OCI-LY7 (cell line): ENCODE measurements around the gene TBX2. TPM values are rescaled to one million over a fixed set of nuclear protein-coding genes. Genes with fewer than 3 reads are reported as not detected.

Experiments used
- BruUV-seq: library from RNA; stranded (reverse); fragments of 400-500 nt; replicated peaks from 2 replicates; lab custom pipeline; 2021; lab: Mats Ljungman, UMichigan
- CTCF ChIA-PET: fragments of 300-600 bp; sonication (Branson Sonifier 250); formaldehyde crosslinking; loops from one replicate; lab custom pipeline; 2022; ENCODE audit warnings: antibody characterized with exemption; ENCODE audit not compliant: unreplicated experiment; lab: Charles Lee
- POLR2A ChIA-PET: fragments of 300-600 bp; sonication (Branson Sonifier 250); formaldehyde crosslinking; loops from one replicate; lab custom pipeline; 2022; ENCODE audit warnings: antibody characterized with exemption; lab: Charles Lee
- DNase-seq: peaks from one replicate; pipeline ENCODE4 v3.0.0-alpha.2; 2015; ENCODE audit warnings: low spot score
- H2AFZ ChIP-seq: fragments of 200-600 bp; sonication (generic), shearing (Covaris generic); 2 replicates; pipeline ENCODE4 v1.6.1; 2014; ENCODE audit warnings: mild to moderate bottlenecking, antibody characterized with exemption, low read length, moderate library complexity
- H3K27ac ChIP-seq: fragments of 200-600 bp; sonication (generic); 2 replicates; pipeline ENCODE4 v1.5.1; 2014; ENCODE audit warnings: mixed run types, low read depth, mild to moderate bottlenecking, moderate library complexity, low read length, inconsistent platforms; ENCODE audit not compliant: poor library complexity, severe bottlenecking
- H3K36me3 ChIP-seq: fragments of 200-600 bp; sonication (generic); 2 replicates; pipeline ENCODE4 v1.6.1; 2014; ENCODE audit warnings: mild to moderate bottlenecking, antibody characterized with exemption, low read length, moderate library complexity, mixed read lengths; ENCODE audit not compliant: insufficient read depth
- H3K4me1 ChIP-seq: fragments of 200-600 bp; sonication (generic); 2 replicates; pipeline ENCODE4 v1.5.1; 2014; ENCODE audit warnings: mild to moderate bottlenecking, low read length; ENCODE audit not compliant: insufficient read depth, poor library complexity, severe bottlenecking
- H3K4me2 ChIP-seq: fragments of 200-600 bp; sonication (generic); 2 replicates; pipeline ENCODE4 v1.6.1; 2014; ENCODE audit warnings: mild to moderate bottlenecking, low read length
- H3K4me3 ChIP-seq: fragments of 200-600 bp; sonication (generic); 2 replicates; pipeline ENCODE4 v1.5.1; 2014; ENCODE audit warnings: mild to moderate bottlenecking, low read depth, low read length; ENCODE audit not compliant: poor library complexity, severe bottlenecking
- H3K79me2 ChIP-seq: fragments of 200-600 bp; sonication (generic); 2 replicates; pipeline ENCODE4 v1.6.1; 2016; ENCODE audit warnings: low read depth, mild to moderate bottlenecking, low read length, moderate library complexity, mixed read lengths; ENCODE audit not compliant: insufficient read depth
- H3K9me2 ChIP-seq: fragments of 200-600 bp; sonication (generic); 2 replicates; pipeline ENCODE4 v1.6.1; 2016; ENCODE audit warnings: mild to moderate bottlenecking, low read length, mixed read lengths; ENCODE audit not compliant: insufficient read depth
- H3K9me3 ChIP-seq: fragments of 200-600 bp; sonication (generic); 2 replicates; pipeline ENCODE4 v1.6.1; 2014; ENCODE audit warnings: mild to moderate bottlenecking, mixed run types, low read length, mixed read lengths
- H4K20me1 ChIP-seq: fragments of 200-600 bp; sonication (generic); 2 replicates; pipeline ENCODE4 v1.6.1; 2014; ENCODE audit warnings: mild to moderate bottlenecking, antibody characterized with exemption, low read length, moderate library complexity, mixed read lengths; ENCODE audit not compliant: insufficient read depth
- CTCF ChIP-seq: fragments of 200-600 bp; sonication (generic); conservative IDR thresholded peaks from 2 replicates; pipeline ENCODE4 v1.5.1; 2014; ENCODE audit warnings: mild to moderate bottlenecking, antibody characterized with exemption, low read length, moderate library complexity, mixed read lengths
- EZH2phosphoT487 ChIP-seq: fragments of 200-600 bp; sonication (generic); IDR thresholded peaks from 2 replicates; pipeline ENCODE4 v1.6.1; 2018; ENCODE audit warnings: low read depth, borderline replicate concordance, mild to moderate bottlenecking, mixed run types, antibody characterized with exemption, low read length, moderate library complexity, mixed read lengths
- intact Hi-C: fragments of 100-400 bp; cut with micrococcal nuclease; formaldehyde crosslinking; loops from one replicate; pipeline ENCODE4 v1.10.0; 2022; ENCODE audit not compliant: unreplicated experiment
- total RNA-seq, 2 experiments: library from RNA; depleted of rRNA in 1 of 2; stranded (reverse); fragments of >200 nt in 1 of 2; shearing (Covaris generic) in 1 of 2; gene quantifications; 2 replicates each; pipeline ENCODE4 v1.2.3, GENCODE V29; 2014 to 2022

The TBX2 gene
- total RNA-seq, 2 experiments from 2014 or later, result not detected

GRCh38 chr17:61382796-61383688 lies 16.6 kb upstream of the TBX2 start:
- Histone ChIP-seq H3K9me2 (no peaks in the 10 kb centered on the region), H3K4me3 (no peak overlapping the region), H3K9me3 (no peaks in the 10 kb centered on the region), H3K79me2 (no peaks in the 10 kb centered on the region), H4K20me1 (no peaks in the 10 kb centered on the region), H3K4me1 (no peaks in the 10 kb centered on the region), H3K4me2 (no peak overlapping the region), H3K36me3 (no peaks in the 10 kb centered on the region), H2AFZ (no peak overlapping the region), H3K27ac (no peak overlapping the region)
- intact Hi-C loops, result no loop called here
- TF ChIP-seq CTCF (no peak), EZH2phosphoT487 (no peak)
- ChIA-PET CTCF (no interaction called here), POLR2A (no interaction called here)
- DNase-seq, result no peak
- BruUV-seq, result no TSS peak

- Histone ChIP-seq H4K20me1 (no peaks in the 10 kb centered on the region), H3K36me3 (no peaks in the 10 kb centered on the region), H3K4me2 (no peak overlapping the region), H2AFZ (no peak overlapping the region), H3K4me3 (no peak overlapping the region), H3K9me3 (no peaks in the 10 kb centered on the region), H3K4me1 (no peaks in the 10 kb centered on the region), H3K27ac (no peak overlapping the region), H3K79me2 (no peaks in the 10 kb centered on the region), H3K9me2 (no peaks in the 10 kb centered on the region)
- POLR2A ChIA-PET, result interaction anchor here (0.6 kb wide), 1 partner anchor 65 kb away, joined by 3 read pairs; no protein-coding TSS in a partner anchor
- DNase-seq, result no peak
- CTCF ChIA-PET, result no interaction called here
- intact Hi-C loops, result no loop called here
- no TSS peak for BruUV-seq
- TF ChIP-seq EZH2phosphoT487 (no peak), CTCF (no peak)
Observed at GRCh38 chr17:61383689-61384201, 15.9 kb upstream of the TBX2 start.

GRCh38 chr17:61384354-61384691 lies 15.3 kb upstream of the TBX2 start:
- no peak for TF ChIP-seq EZH2phosphoT487
- Histone ChIP-seq H3K4me2 (no peak overlapping the region), H4K20me1 (no peaks in the 10 kb centered on the region), H3K27ac (no peak overlapping the region), H3K79me2 (no peaks in the 10 kb centered on the region), H3K4me1 (no peaks in the 10 kb centered on the region), H2AFZ (no peak overlapping the region), H3K9me3 (no peaks in the 10 kb centered on the region), H3K9me2 (no peaks in the 10 kb centered on the region), H3K36me3 (no peaks in the 10 kb centered on the region), H3K4me3 (no peak overlapping the region)
- ChIA-PET CTCF (no interaction called here), POLR2A (interaction anchor here (0.6 kb wide), 1 partner anchor 65 kb away, joined by 3 read pairs; no protein-coding TSS in a partner anchor)
- intact Hi-C loops, result no loop called here
- no TSS peak for BruUV-seq
- no peak for DNase-seq
